Measurements from ENCODE around the gene EWSR1.

EWSR1 gene

GRCh38 chr22:29326481-29326880 is 58.4 kb downstream of the EWSR1 start:
- TF ChIP-seq CREB1 (IDR thresholded peaks at IDR 0.05; ENCODE audit: low read depth) (no peak), MAX (IDR thresholded peaks at IDR 0.05) (no peak), FOXM1 (IDR thresholded peaks at IDR 0.05; ENCODE audit: borderline replicate concordance, low read depth) (no peak), NFIC (IDR thresholded peaks at IDR 0.05) (no peak), YY1 (IDR thresholded peaks at IDR 0.05; ENCODE audit: low read depth) (no peak), ZBTB7A (IDR thresholded peaks at IDR 0.05; ENCODE audit: low read depth) (no peak), EGR1 (IDR thresholded peaks at IDR 0.05) (no peak), REST (IDR thresholded peaks at IDR 0.05; ENCODE audit: low read depth) (no peak), TEAD4 (IDR thresholded peaks at IDR 0.05) (no peak), TCF12 (IDR thresholded peaks at IDR 0.05; ENCODE audit: low read depth) (no peak), CEBPB (IDR thresholded peaks at IDR 0.05) (no peak), USF1 (IDR thresholded peaks at IDR 0.05) (no peak), EP300 (IDR thresholded peaks at IDR 0.05; ENCODE audit: borderline replicate concordance) (no peak), TAF1 (IDR thresholded peaks at IDR 0.05; ENCODE audit: low read depth) (no peak), RAD21 (IDR thresholded peaks at IDR 0.05; ENCODE audit: low read depth) (no peak)

- TF ChIP-seq REST (IDR thresholded peaks at IDR 0.05; ENCODE audit: low read depth) = no peak
- TF ChIP-seq USF1 (IDR thresholded peaks at IDR 0.05) = no peak
- no peak for TF ChIP-seq TAF1 (IDR thresholded peaks at IDR 0.05; ENCODE audit: low read depth)
- no peak for TF ChIP-seq CEBPB (IDR thresholded peaks at IDR 0.05)
- TF ChIP-seq CREB1 (IDR thresholded peaks at IDR 0.05; ENCODE audit: low read depth) = no peak
- no peak for TF ChIP-seq RAD21 (IDR thresholded peaks at IDR 0.05; ENCODE audit: low read depth)
- TF ChIP-seq EGR1 (IDR thresholded peaks at IDR 0.05) = no peak
- TF ChIP-seq ZBTB7A (IDR thresholded peaks at IDR 0.05; ENCODE audit: low read depth) = no peak
- TF ChIP-seq YY1 (IDR thresholded peaks at IDR 0.05; ENCODE audit: low read depth) = no peak
- TF ChIP-seq EP300 (IDR thresholded peaks at IDR 0.05; ENCODE audit: borderline replicate concordance) = no peak
- TF ChIP-seq NFIC (IDR thresholded peaks at IDR 0.05) = no peak
- no peak for TF ChIP-seq MAX (IDR thresholded peaks at IDR 0.05)
- TF ChIP-seq FOXM1 (IDR thresholded peaks at IDR 0.05; ENCODE audit: borderline replicate concordance, low read depth) = no peak
- no peak for TF ChIP-seq TCF12 (IDR thresholded peaks at IDR 0.05; ENCODE audit: low read depth)
- no peak for TF ChIP-seq TEAD4 (IDR thresholded peaks at IDR 0.05)
Observed at GRCh38 chr22:29327089-29327764, 59.2 kb downstream of the EWSR1 start.

- TF ChIP-seq CREB1 (IDR thresholded peaks at IDR 0.05; ENCODE audit: low read depth) (no peak), USF1 (IDR thresholded peaks at IDR 0.05) (no peak), FOXM1 (IDR thresholded peaks at IDR 0.05; ENCODE audit: borderline replicate concordance, low read depth) (no peak), EP300 (IDR thresholded peaks at IDR 0.05; ENCODE audit: borderline replicate concordance) (no peak), REST (IDR thresholded peaks at IDR 0.05; ENCODE audit: low read depth) (no peak), RAD21 (IDR thresholded peaks at IDR 0.05; ENCODE audit: low read depth) (no peak)
Observed at GRCh38 chr22:29328055-29328454, 60.0 kb downstream of the EWSR1 start.
